ENCODE data around the gene CGA. TPM values are rescaled to one million over a fixed set of nuclear protein-coding genes. Genes with fewer than 3 reads are reported as not detected.

Gene CGA
- total RNA-seq, 4 donors from 2014 or later, result not detected

DNA sequence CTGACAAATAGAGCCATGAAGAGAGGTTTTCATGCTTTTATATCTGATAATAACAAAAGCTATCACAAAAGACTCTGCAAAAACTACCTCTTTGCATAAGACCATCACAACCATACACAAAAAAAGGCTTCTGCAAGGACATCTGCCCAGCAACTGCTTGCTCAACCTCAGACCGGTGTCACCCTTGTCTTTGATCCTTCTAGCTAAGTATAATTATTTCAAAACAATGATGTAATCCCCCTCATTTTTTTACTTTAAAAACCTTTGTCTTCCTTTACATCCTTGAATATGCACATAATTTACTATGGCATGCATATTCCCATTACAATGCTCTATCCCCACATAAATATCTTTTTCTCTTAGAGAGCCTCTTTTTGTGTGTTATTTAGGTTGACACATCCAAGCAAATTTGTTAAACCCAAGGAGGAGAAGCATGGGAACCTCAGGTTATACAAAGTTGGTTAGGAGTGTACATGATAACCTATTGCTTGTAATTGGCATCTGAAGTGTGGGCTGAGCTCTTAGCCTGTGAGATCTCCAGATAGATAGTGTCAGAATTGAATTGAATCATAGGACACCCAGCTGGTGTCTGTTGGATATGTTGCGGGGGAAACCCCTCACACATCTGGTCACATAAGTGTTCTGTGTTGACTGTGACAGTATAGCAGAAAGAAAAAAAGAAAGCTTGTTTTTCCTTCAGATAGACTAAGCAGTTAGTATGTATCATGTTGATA is 20.7 kb upstream of the CGA start:
- intact Hi-C loops (cut with DNase I; ENCODE audit: low total_unique reads) (no loop called here), in situ Hi-C loops (cut with MboI; ENCODE audit: low sequenced_read_pairs in 4 of 4) (no loop called here)
- no peak for TF ChIP-seq POLR2A (IDR thresholded peaks at IDR 0.05)
- TF ChIP-seq, protein P1, sequence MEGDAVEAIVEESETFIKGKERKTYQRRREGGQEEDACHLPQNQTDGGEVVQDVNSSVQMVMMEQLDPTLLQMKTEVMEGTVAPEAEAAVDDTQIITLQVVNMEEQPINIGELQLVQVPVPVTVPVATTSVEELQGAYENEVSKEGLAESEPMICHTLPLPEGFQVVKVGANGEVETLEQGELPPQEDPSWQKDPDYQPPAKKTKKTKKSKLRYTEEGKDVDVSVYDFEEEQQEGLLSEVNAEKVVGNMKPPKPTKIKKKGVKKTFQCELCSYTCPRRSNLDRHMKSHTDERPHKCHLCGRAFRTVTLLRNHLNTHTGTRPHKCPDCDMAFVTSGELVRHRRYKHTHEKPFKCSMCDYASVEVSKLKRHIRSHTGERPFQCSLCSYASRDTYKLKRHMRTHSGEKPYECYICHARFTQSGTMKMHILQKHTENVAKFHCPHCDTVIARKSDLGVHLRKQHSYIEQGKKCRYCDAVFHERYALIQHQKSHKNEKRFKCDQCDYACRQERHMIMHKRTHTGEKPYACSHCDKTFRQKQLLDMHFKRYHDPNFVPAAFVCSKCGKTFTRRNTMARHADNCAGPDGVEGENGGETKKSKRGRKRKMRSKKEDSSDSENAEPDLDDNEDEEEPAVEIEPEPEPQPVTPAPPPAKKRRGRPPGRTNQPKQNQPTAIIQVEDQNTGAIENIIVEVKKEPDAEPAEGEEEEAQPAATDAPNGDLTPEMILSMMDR (IDR thresholded peaks at IDR 0.05 in 4 of 5, conservative IDR thresholded peaks at IDR 0.05 in 1 of 5), result no peak
- no peaks in the 10 kb centered on the region for H3K4me1 ChIP-seq
- no peaks in the 10 kb centered on the region for H3K36me3 ChIP-seq
- no peaks in the 10 kb centered on the region for H3K27me3 ChIP-seq
- H3K9me3 ChIP-seq, result no peaks in the 10 kb centered on the region
- no peak overlapping the region for H3K27ac ChIP-seq
- DNase-seq (no peak), ATAC-seq (no peak)
- H3K4me3 ChIP-seq, result no peak overlapping the region

DNA sequence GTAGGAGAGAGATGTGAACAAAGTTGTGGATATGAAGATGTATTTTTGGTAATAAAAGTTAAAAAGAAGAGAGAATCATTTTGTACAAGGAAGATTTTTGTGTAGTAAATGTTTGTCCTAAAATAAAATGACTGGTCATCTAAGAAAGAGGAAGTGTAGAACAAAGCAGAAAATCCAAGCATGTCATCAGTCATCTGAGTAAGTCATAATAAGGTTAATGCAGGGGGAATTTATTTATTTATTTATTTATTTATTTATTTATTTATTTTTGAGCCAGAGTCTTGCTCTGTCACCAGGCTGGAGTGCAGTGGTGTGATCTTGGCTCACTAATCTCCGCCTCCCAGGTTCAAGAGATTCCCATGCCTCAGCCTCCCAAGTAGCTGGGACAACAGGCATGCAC is 15.7 kb upstream of the CGA start:
- Histone ChIP-seq H3K9me3 (no peaks in the 10 kb centered on the region), H3K4me1 (no peaks in the 10 kb centered on the region), H3K27me3 (no peaks in the 10 kb centered on the region), H3K27ac (no peak overlapping the region), H3K4me3 (no peak overlapping the region), H3K36me3 (no peaks in the 10 kb centered on the region)
- TF ChIP-seq, protein P1 (IDR thresholded peaks at IDR 0.05 in 4 of 5, conservative IDR thresholded peaks at IDR 0.05 in 1 of 5), result no peak
- TF ChIP-seq POLR2A (IDR thresholded peaks at IDR 0.05), result no peak
- ATAC-seq, result no peak
- intact Hi-C loops (cut with DNase I; ENCODE audit: low total_unique reads) (no loop called here), in situ Hi-C loops (cut with MboI; ENCODE audit: low sequenced_read_pairs in 4 of 4) (no loop called here)
- no peak for DNase-seq

DNA sequence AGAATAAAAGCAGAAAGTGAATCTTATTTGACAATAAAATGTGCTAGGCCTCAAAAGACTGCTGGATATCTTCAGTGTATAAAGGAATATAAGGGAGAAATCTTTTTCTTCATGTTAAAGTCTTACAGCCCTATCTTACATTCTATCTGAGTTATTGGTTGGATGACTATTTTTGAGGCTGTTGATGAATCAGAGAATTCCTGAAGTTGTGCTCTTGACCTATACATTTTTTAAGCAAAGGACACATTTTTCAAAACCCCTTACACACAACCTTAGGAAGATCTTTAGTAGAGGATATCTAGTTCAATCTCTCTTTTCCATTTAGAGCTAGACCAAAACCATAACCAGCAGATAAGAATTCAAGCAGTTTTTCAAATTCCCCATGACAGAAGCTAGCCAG is 10.9 kb upstream of the CGA start:
- ATAC-seq (no peak), DNase-seq (no peak)
- no peaks in the 10 kb centered on the region for H3K4me1 ChIP-seq
- no peak for TF ChIP-seq POLR2A (IDR thresholded peaks at IDR 0.05)
- TF ChIP-seq, protein P1 (IDR thresholded peaks at IDR 0.05 in 4 of 5, conservative IDR thresholded peaks at IDR 0.05 in 1 of 5), result no peak
- no peak overlapping the region for H3K27ac ChIP-seq
- H3K36me3 ChIP-seq, result no peaks in the 10 kb centered on the region
- intact Hi-C loops (cut with DNase I; ENCODE audit: low total_unique reads), result no loop called here
- H3K4me3 ChIP-seq, result no peak overlapping the region
- H3K27me3 ChIP-seq, result no peaks in the 10 kb centered on the region
- no peaks in the 10 kb centered on the region for H3K9me3 ChIP-seq
- in situ Hi-C loops (cut with MboI; ENCODE audit: low sequenced_read_pairs in 4 of 4), result no loop called here

DNA sequence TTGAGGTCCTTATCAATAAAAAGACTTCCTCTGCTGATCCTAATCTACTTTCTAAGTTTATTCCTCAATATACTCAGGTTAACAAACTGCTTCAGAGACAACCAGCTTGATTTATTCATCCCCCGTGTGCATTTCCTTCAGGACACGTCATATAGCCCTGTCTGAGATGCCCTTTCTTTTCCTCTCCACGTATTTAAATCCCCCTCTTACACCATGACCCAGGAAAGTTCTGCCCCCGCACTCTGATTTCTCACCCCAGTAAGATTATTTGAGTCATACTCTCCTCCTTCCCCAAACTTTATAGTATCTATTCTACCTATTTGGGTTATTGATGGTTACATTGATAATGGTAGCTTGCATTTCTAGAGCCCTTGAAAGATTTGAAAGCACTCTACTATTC is 9.8 kb upstream of the CGA start:
- intact Hi-C loops (cut with DNase I; ENCODE audit: low total_unique reads), result no loop called here
- ATAC-seq, result no peak
- in situ Hi-C loops (cut with MboI; ENCODE audit: low sequenced_read_pairs in 4 of 4), result no loop called here

More for the DNA sequence above, 9.8 kb upstream of the CGA start:
- no peaks in the 10 kb centered on the region for H3K4me1 ChIP-seq
- no peak overlapping the region for H3K4me3 ChIP-seq
- DNase-seq, result no peak
- no peak overlapping the region for H3K27ac ChIP-seq
- H3K27me3 ChIP-seq, result no peaks in the 10 kb centered on the region
- no peaks in the 10 kb centered on the region for H3K36me3 ChIP-seq
- no peak for TF ChIP-seq POLR2A (IDR thresholded peaks at IDR 0.05)
- TF ChIP-seq, protein P1 (IDR thresholded peaks at IDR 0.05 in 4 of 5, conservative IDR thresholded peaks at IDR 0.05 in 1 of 5), result no peak
- no peaks in the 10 kb centered on the region for H3K9me3 ChIP-seq
